ENCODE results near the gene HEPH. TPM values are rescaled to one million over a fixed set of nuclear protein-coding genes. Genes with fewer than 3 reads are reported as not detected.
"Not testable (repeated sequence)": the region's sequence is repeated elsewhere in the genome, so short reads cannot be mapped to it uniquely, and the experiment has no call there.

The HEPH gene
- total RNA-seq, result 100 to 1,000 TPM; 160 to 225 (median 187) TPM
- long read RNA-seq, donor 1, full-length matches to known transcripts, result 30 of 128 reads
- long read RNA-seq, donor 1, partial matches to known transcripts, result 61 of 128 reads
- long read RNA-seq, donor 1, other reads (novel, unspliced or antisense), result 37 of 128 reads
- long read RNA-seq, donor 2, full-length matches to known transcripts, result 8 of 37 reads
- long read RNA-seq, donor 2, partial matches to known transcripts, result 19 of 37 reads
- long read RNA-seq, donor 2, other reads (novel, unspliced or antisense), result 10 of 37 reads

GRCh38 chrX:66163849-66164411, at the start of gene HEPH:
HEPH (plus strand) TSS chrX:66164247; CDS start chrX:66170571, 6,324 bp downstream.
- TF ChIP-seq CTCF (IDR thresholded peaks at IDR 0.05), result no peak
- ATAC-seq (peak; percentile 30), DNase-seq (peak in 1 of 3 donors; percentile 45)
- intact Hi-C loops (cut with DNase I, micrococcal nuclease), result no loop called here
- no peaks in the 10 kb centered on the region for H3K9me3 ChIP-seq
- peaks cover under 1% of the 10 kb centered on the region for H3K4me1 ChIP-seq (ENCODE audit: low read depth)
- H3K4me3 ChIP-seq, result peak within 1 kb of the TSS; percentile 3
- no peaks in the 10 kb centered on the region for H3K36me3 ChIP-seq (ENCODE audit: low read depth)

GRCh38 chrX:66118722-66119121, 45.3 kb upstream of the HEPH start:
- not testable (repeated sequence) for H3K4me3 ChIP-seq, ATAC-seq

GRCh38 chrX:66121354-66121753, 42.7 kb upstream of the HEPH start:
- intact Hi-C loops (cut with DNase I, micrococcal nuclease); H3K36me3 ChIP-seq (ENCODE audit: low read depth); H3K9me3 ChIP-seq; H3K4me3 ChIP-seq; ATAC-seq; H3K4me1 ChIP-seq (ENCODE audit: low read depth); DNase-seq: not testable (repeated sequence)

More at GRCh38 chrX:66118722-66119121, 45.3 kb upstream of the HEPH start:
- H3K4me1 ChIP-seq (ENCODE audit: low read depth); H3K9me3 ChIP-seq; intact Hi-C loops (cut with DNase I, micrococcal nuclease); H3K36me3 ChIP-seq (ENCODE audit: low read depth); DNase-seq: not testable (repeated sequence)

GRCh38 chrX:66126662-66127061, 37.4 kb upstream of the HEPH start:
- no peak overlapping the region for H3K4me3 ChIP-seq
- no peaks in the 10 kb centered on the region for H3K9me3 ChIP-seq
- intact Hi-C loops (cut with DNase I, micrococcal nuclease), result no loop called here
- ATAC-seq (no peak), DNase-seq (no peak)
- H3K36me3 ChIP-seq (ENCODE audit: low read depth), result no peaks in the 10 kb centered on the region
- no peaks in the 10 kb centered on the region for H3K4me1 ChIP-seq (ENCODE audit: low read depth)
- TF ChIP-seq CTCF (IDR thresholded peaks at IDR 0.05), result no peak

- H3K4me3 ChIP-seq, result no peak overlapping the region
- TF ChIP-seq CTCF (IDR thresholded peaks at IDR 0.05), result no peak
- no peaks in the 10 kb centered on the region for H3K9me3 ChIP-seq
- no peak for DNase-seq
- ATAC-seq, result no peak
- no peaks in the 10 kb centered on the region for H3K4me1 ChIP-seq (ENCODE audit: low read depth)
- H3K36me3 ChIP-seq (ENCODE audit: low read depth), result no peaks in the 10 kb centered on the region
- intact Hi-C loops (cut with DNase I, micrococcal nuclease), result no loop called here
Measured at GRCh38 chrX:66130469-66130868, 33.6 kb upstream of the HEPH start.

- intact Hi-C loops (cut with DNase I, micrococcal nuclease); ATAC-seq; H3K36me3 ChIP-seq (ENCODE audit: low read depth); DNase-seq; H3K4me3 ChIP-seq; H3K9me3 ChIP-seq; H3K4me1 ChIP-seq (ENCODE audit: low read depth): not testable (repeated sequence)
Measured at GRCh38 chrX:66135284-66135683, 28.8 kb upstream of the HEPH start.

GRCh38 chrX:66142351-66142750, 21.7 kb upstream of the HEPH start:
- no peak for TF ChIP-seq CTCF (IDR thresholded peaks at IDR 0.05)
- intact Hi-C loops (cut with DNase I, micrococcal nuclease), result no loop called here
- ATAC-seq, result no peak
- no peaks in the 10 kb centered on the region for H3K36me3 ChIP-seq (ENCODE audit: low read depth)
- no peaks in the 10 kb centered on the region for H3K4me1 ChIP-seq (ENCODE audit: low read depth)
- H3K9me3 ChIP-seq, result no peaks in the 10 kb centered on the region
- no peak overlapping the region for H3K4me3 ChIP-seq
- DNase-seq, result no peak
